ENCODE measurements around the gene CACNA1I. TPM values are rescaled to one million over a fixed set of nuclear protein-coding genes. Genes with fewer than 3 reads are reported as not detected.
A peak's percentile ranks its signal among the peaks of the same experiment; 100 is the strongest.

CACNA1I gene
- polyA plus RNA-seq, 1 of the 3 experiments (the other 2 are of a cell fraction), result not detected

GRCh38 chr22:39524089-39524752 lies 46.3 kb upstream of the CACNA1I start:
- Histone ChIP-seq H3K9ac (no peak overlapping the region), H3K4me2 (no peak overlapping the region), H4K20me1 (ENCODE audit: insufficient read depth) (peaks cover 67% of the 10 kb centered on the region), H3K9me3 (no peaks in the 10 kb centered on the region), H2AFZ (ENCODE audit: low read depth) (no peak overlapping the region), H3K36me3 (replicated peaks in 1 of 2; ENCODE audit: control insufficient read depth in 1 of 2, insufficient read depth in 2 of 2, low read length in 1 of 2) (peaks cover 14 to 20% of the 10 kb centered on the region in 2 experiments), H3K4me3 (ENCODE audit: low read depth in 2 of 2, low read length in 1 of 2) (no peak overlapping the region), H3F3A (replicated peaks; ENCODE audit: insufficient read depth) (peaks cover 25% of the 10 kb centered on the region), H3K79me2 (ENCODE audit: insufficient read depth) (peaks cover 40% of the 10 kb centered on the region), H3K4me1 (ENCODE audit: control insufficient read depth in 1 of 2, insufficient read depth in 2 of 2, low read depth in 1 of 2, low read length in 1 of 2) (peaks cover 0 to 24% of the 10 kb centered on the region in 2 experiments; a peak in 1 of 4 replicates), H3K9me2 (no peaks in the 10 kb centered on the region), H3K27ac (ENCODE audit: low read depth in 2 of 2, low read length in 1 of 2) (no peak overlapping the region), H3K27me3 (ENCODE audit: insufficient read depth) (no peaks in the 10 kb centered on the region)
- CTCF ChIA-PET, result interaction anchor here (0.6 to 1.7 kb wide), 6 partner anchors 11 to 124 kb away, joined by 3 to 8 read pairs (median 4); partner anchors contain the start of gene TAB1
- 97% methylated on average over 5 of the region's 13 CpGs for WGBS (ENCODE audit: low lambda C conversion rate)
- DNase-seq, result no peak
- POLR2A ChIA-PET, result interaction anchor here (0.6 to 2.2 kb wide), 4 partner anchors 26 to 762 kb away, joined by 3 to 7 read pairs (median 4); no protein-coding TSS in a partner anchor
- TF ChIP-seq YY1 (IDR thresholded peaks at IDR 0.05; ENCODE audit: low read depth), result no peak
- no peak for TF ChIP-seq ZBTB33 (IDR thresholded peaks at IDR 0.05; ENCODE audit: borderline replicate concordance, low read depth)
- TF ChIP-seq GATA2 (CRISPR knock-in tag; IDR thresholded peaks at IDR 0.05), result no peak
- peak; percentile 51; the same call in 1 of the 2 replicates for TF ChIP-seq POLR2AphosphoS5 (IDR thresholded peaks at IDR 0.05; ENCODE audit: low read depth, low read length)

- Histone ChIP-seq H3K9ac (no peak overlapping the region), H3K9me3 (no peaks in the 10 kb centered on the region), H3K9me2 (no peaks in the 10 kb centered on the region), H3K4me3 (ENCODE audit: low read depth in 2 of 2, low read length in 1 of 2) (no peak overlapping the region), H3K4me2 (no peak overlapping the region), H4K20me1 (ENCODE audit: insufficient read depth) (peaks cover 67% of the 10 kb centered on the region), H2AFZ (ENCODE audit: low read depth) (no peak overlapping the region), H3K36me3 (replicated peaks in 1 of 2; ENCODE audit: control insufficient read depth in 1 of 2, insufficient read depth in 2 of 2, low read length in 1 of 2) (peaks cover 14 to 23% of the 10 kb centered on the region in 2 experiments), H3K79me2 (ENCODE audit: insufficient read depth) (peaks cover 40% of the 10 kb centered on the region), H3F3A (replicated peaks; ENCODE audit: insufficient read depth) (peaks cover 25% of the 10 kb centered on the region), H3K4me1 (ENCODE audit: control insufficient read depth in 1 of 2, insufficient read depth in 2 of 2, low read depth in 1 of 2, low read length in 1 of 2) (peaks cover 4 to 29% of the 10 kb centered on the region in 2 experiments; a peak in 2 of 4 replicates), H3K27me3 (ENCODE audit: insufficient read depth) (no peaks in the 10 kb centered on the region), H3K27ac (ENCODE audit: low read depth in 2 of 2, low read length in 1 of 2) (no peak overlapping the region)
- POLR2A ChIA-PET, result interaction anchor here (0.7 to 1.0 kb wide), 2 partner anchors 158 to 205 kb away, joined by 3 read pairs; no protein-coding TSS in a partner anchor
- WGBS (ENCODE audit: low lambda C conversion rate), result 98% methylated on average over 4 of the region's 10 CpGs
- TF ChIP-seq CHD2 (IDR thresholded peaks at IDR 0.05; ENCODE audit: low read length, partially characterized antibody) (no peak), CTCF (IDR thresholded peaks at IDR 0.05) (no peak), FOSL2 (IDR thresholded peaks at IDR 0.05; ENCODE audit: borderline replicate concordance, low read depth) (no peak), SIN3A (IDR thresholded peaks at IDR 0.05; ENCODE audit: borderline replicate concordance, low read depth, low read length) (no peak), MAX (IDR thresholded peaks at IDR 0.05; ENCODE audit: low read depth) (no peak), IRF3 (IDR thresholded peaks at IDR 0.05; ENCODE audit: low read depth, low read length) (no peak), MXI1 (IDR thresholded peaks at IDR 0.05; ENCODE audit: low read depth, low read length) (no peak)
- CTCF ChIA-PET, result interaction anchor here (0.9 to 1.7 kb wide), 4 partner anchors 10 to 125 kb away, joined by 3 to 8 read pairs (median 4); partner anchors contain the start of gene TAB1
- no peak for DNase-seq
Measured at GRCh38 chr22:39524753-39525657, 45.5 kb upstream of the CACNA1I start.

All from SK-N-SH (cell line).